ENCODE results near the gene PUM1.

The PUM1 gene

GRCh38 chr1:30919025-30919881, 146.3 kb downstream of the PUM1 start:
- no peak for TF ChIP-seq CTCF (IDR thresholded peaks at IDR 0.05)

- no peak for TF ChIP-seq CTCF (IDR thresholded peaks at IDR 0.05)
Observed at GRCh38 chr1:30916296-30916695, 149.2 kb downstream of the PUM1 start.

GRCh38 chr1:30915491-30916230, 149.9 kb downstream of the PUM1 start:
- TF ChIP-seq CTCF (IDR thresholded peaks at IDR 0.05), result no peak

GRCh38 chr1:30914931-30915330, 150.6 kb downstream of the PUM1 start:
- TF ChIP-seq CTCF (IDR thresholded peaks at IDR 0.05), result no peak

GRCh38 chr1:30914587-30914922, 151.0 kb downstream of the PUM1 start:
- TF ChIP-seq CTCF (IDR thresholded peaks at IDR 0.05), result no peak

GRCh38 chr1:30912913-30913652, 152.4 kb downstream of the PUM1 start:
- TF ChIP-seq CTCF (IDR thresholded peaks at IDR 0.05), result no peak

GRCh38 chr1:30912224-30912623, 153.3 kb downstream of the PUM1 start:
- no peak for TF ChIP-seq CTCF (IDR thresholded peaks at IDR 0.05)
